NCI-H2107 treated with DMSO at 0.1 percent for 48 hours (cell line): Measurements from ENCODE around the gene ANXA4.
"Not testable (repeated sequence)": the region's sequence is repeated elsewhere in the genome, so short reads cannot be mapped to it uniquely, and the experiment has no call there.

ENCODE experiments used
- DNase-seq: peaks from one replicate; lab custom pipeline; 2025; ENCODE audit not compliant: unreplicated experiment; lab: John Stamatoyannopoulos, UW

Gene ANXA4

GRCh38 chr2:69720404-69720803, 21.5 kb upstream of the ANXA4 start:
- no peak for DNase-seq

- DNase-seq = no peak
Measured at GRCh38 chr2:69721022-69721421, 20.9 kb upstream of the ANXA4 start.

- no peak for DNase-seq
Measured at GRCh38 chr2:69723791-69724190, 18.1 kb upstream of the ANXA4 start.

- DNase-seq = peak; percentile 64
Measured at GRCh38 chr2:69724540-69725159, 17.3 kb upstream of the ANXA4 start.

- DNase-seq = no peak
Measured at GRCh38 chr2:69725706-69726360, 16.1 kb upstream of the ANXA4 start.

- no peak for DNase-seq
Measured at GRCh38 chr2:69729266-69729665, 12.7 kb upstream of the ANXA4 start.

- DNase-seq = no peak
Measured at GRCh38 chr2:69729781-69730180, 12.2 kb upstream of the ANXA4 start.

- no peak for DNase-seq
Measured at GRCh38 chr2:69731147-69731970, 10.6 kb upstream of the ANXA4 start.

- DNase-seq = no peak
Measured at GRCh38 chr2:69733342-69734034, 8.4 kb upstream of the ANXA4 start.

GRCh38 chr2:69734035-69734611, 7.8 kb upstream of the ANXA4 start:
- no peak for DNase-seq

- no peak for DNase-seq
Measured at GRCh38 chr2:69734854-69735544, 6.9 kb upstream of the ANXA4 start.

- DNase-seq = no peak
Measured at GRCh38 chr2:69735686-69736085, 6.2 kb upstream of the ANXA4 start.

GRCh38 chr2:69738149-69738548, 3.8 kb upstream of the ANXA4 start:
- DNase-seq = not testable (repeated sequence)

- DNase-seq = no peak
Measured at GRCh38 chr2:69740502-69740951, 1.4 kb upstream of the ANXA4 start.

GRCh38 chr2:69741229-69741574, 732 bp upstream of the ANXA4 start:
- DNase-seq = no peak

- DNase-seq = no peak
Measured at GRCh38 chr2:69742322-69742952, 503 bp downstream of the ANXA4 start.

- no peak for DNase-seq
Measured at GRCh38 chr2:69743847-69744264, 1.9 kb downstream of the ANXA4 start.

GRCh38 chr2:69744456-69744855, 2.5 kb downstream of the ANXA4 start:
- DNase-seq = no peak

- DNase-seq = no peak
Measured at GRCh38 chr2:69745035-69745434, 3.1 kb downstream of the ANXA4 start.

GRCh38 chr2:69750246-69750645, 8.3 kb downstream of the ANXA4 start:
- no peak for DNase-seq
